Lower leg skin (tissue), 3 donors: ENCODE measurements around the gene PLAAT3.
"Not testable (repeated sequence)": the region's sequence is repeated elsewhere in the genome, so short reads cannot be mapped to it uniquely, and the experiment has no call there.

Experiments
- POLR2A ChIP-seq, 2 donors: fragments of 450-650 bp; IDR thresholded peaks; one replicate each; pipeline ENCODE4 v1.6.1; 2016 to 2017; ENCODE audit warnings: antibody characterized with exemption in 2 of 2, mild to moderate bottlenecking in 1 of 2, moderate library complexity in 1 of 2
- TF ChIP-seq, protein P1 (sequence below), 3 donors: fragments of 450-650 bp; IDR thresholded peaks; one replicate each; pipeline ENCODE4 v1.5.1; 2016; ENCODE audit warnings: antibody characterized with exemption in 3 of 3, mild to moderate bottlenecking in 3 of 3, moderate library complexity in 2 of 3

DNA sequence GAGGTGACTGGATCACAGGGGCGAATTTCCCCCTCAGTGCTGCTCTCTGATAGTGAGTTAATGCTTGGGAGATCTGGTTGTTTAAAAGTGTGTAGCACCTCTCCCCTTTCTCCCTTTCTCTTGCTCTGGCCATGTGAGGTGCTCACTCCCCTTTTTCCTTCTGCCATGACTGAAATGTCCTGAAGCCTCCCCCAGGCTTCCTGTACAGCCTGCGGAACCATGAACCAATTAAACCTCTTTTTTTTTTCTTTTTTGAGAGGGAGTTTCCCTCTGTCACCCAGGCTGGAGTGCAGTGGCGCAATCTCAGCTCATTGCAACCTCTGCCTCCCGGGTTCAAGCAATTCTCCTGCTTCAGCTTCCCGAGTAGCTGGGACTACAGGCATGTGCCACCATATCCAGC is 3.5 kb upstream of the PLAAT3 start:
- TF ChIP-seq, protein P1, sequence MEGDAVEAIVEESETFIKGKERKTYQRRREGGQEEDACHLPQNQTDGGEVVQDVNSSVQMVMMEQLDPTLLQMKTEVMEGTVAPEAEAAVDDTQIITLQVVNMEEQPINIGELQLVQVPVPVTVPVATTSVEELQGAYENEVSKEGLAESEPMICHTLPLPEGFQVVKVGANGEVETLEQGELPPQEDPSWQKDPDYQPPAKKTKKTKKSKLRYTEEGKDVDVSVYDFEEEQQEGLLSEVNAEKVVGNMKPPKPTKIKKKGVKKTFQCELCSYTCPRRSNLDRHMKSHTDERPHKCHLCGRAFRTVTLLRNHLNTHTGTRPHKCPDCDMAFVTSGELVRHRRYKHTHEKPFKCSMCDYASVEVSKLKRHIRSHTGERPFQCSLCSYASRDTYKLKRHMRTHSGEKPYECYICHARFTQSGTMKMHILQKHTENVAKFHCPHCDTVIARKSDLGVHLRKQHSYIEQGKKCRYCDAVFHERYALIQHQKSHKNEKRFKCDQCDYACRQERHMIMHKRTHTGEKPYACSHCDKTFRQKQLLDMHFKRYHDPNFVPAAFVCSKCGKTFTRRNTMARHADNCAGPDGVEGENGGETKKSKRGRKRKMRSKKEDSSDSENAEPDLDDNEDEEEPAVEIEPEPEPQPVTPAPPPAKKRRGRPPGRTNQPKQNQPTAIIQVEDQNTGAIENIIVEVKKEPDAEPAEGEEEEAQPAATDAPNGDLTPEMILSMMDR (IDR thresholded peaks at IDR 0.05), result not testable (repeated sequence)
- TF ChIP-seq POLR2A (IDR thresholded peaks at IDR 0.05), result not testable (repeated sequence)
